Adrenal gland (tissue), 12 donors: ENCODE results near the gene TRAPPC4. TPM values are rescaled to one million over a fixed set of nuclear protein-coding genes. Genes with fewer than 3 reads are reported as not detected.

Experiments
- DNase-seq, 7 donors: peaks; one replicate each; pipeline ENCODE4 v3.0.0-alpha.2; 2019 to 2020
- H3K27ac ChIP-seq, 5 donors: fragments of 200-600 bp; sonication (generic) in 4 of 5; 1 replicate in 3 of 5; 2 replicates in 2 of 5; pipeline versions ENCODE4 v1.5.1 to v1.8.0; 2016 to 2020; ENCODE audit warnings: mild to moderate bottlenecking in 1 of 5
- H3K27me3 ChIP-seq: fragments of 200-600 bp; 2 replicates; pipeline ENCODE4 v1.8.0; 2021
- H3K36me3 ChIP-seq, 2 donors: fragments of 200-600 bp; replicated peaks in 1 of 2; 1 replicate in 1 of 2; 2 replicates in 1 of 2; pipeline versions ENCODE4 v1.5.1 to v1.8.0; 2018 to 2022
- H3K4me1 ChIP-seq, 2 donors: fragments of 200-600 bp; replicated peaks in 1 of 2; 1 replicate in 1 of 2; 2 replicates in 1 of 2; pipeline versions ENCODE4 v1.5.1 to v1.8.0; 2018 to 2021
- H3K4me3 ChIP-seq, 4 donors: fragments of 200-600 bp; sonication (generic) in 3 of 4; one replicate each; pipeline ENCODE4 v1.5.1; 2016 to 2018
- H3K9me3 ChIP-seq, 3 donors: fragments of 200-600 bp; sonication (generic) in 1 of 3; replicated peaks in 1 of 3; 1 replicate in 2 of 3; 2 replicates in 1 of 3; pipeline versions ENCODE4 v1.5.1 to v1.8.0; 2016 to 2021
- CTCF ChIP-seq, 6 experiments: fragments of 450-650 bp in 4 of 6; fragments of 200-600 bp in 2 of 6; sonication (generic) in 1 of 6; IDR thresholded peaks; 1 replicate in 5 of 6; 2 replicates in 1 of 6; pipeline versions ENCODE4 v1.5.1 to v1.8.0; 2016 to 2021; ENCODE audit warnings: antibody characterized with exemption in 6 of 6, mild to moderate bottlenecking in 2 of 6, moderate library complexity in 1 of 6
- POLR2A ChIP-seq, 2 donors: fragments of 450-650 bp; IDR thresholded peaks; one replicate each; pipeline ENCODE4 v1.6.1; 2017; ENCODE audit warnings: antibody characterized with exemption in 2 of 2, mild to moderate bottlenecking in 2 of 2, moderate library complexity in 1 of 2
- WGBS, 4 donors: extraction: QIAGEN DNeasy Blood & Tissue Kit in 2 of 4; methylation state at CpG; one replicate each; pipeline versions ENCODE4 v1.1.5 to v1.1.7; 2013 to 2017; 5-methylcytosine and 5-hydroxymethylcytosine counted together
- intact Hi-C, 2 donors: fragments of 100-400 bp; cut with DNase I; formaldehyde crosslinking; loops; one replicate each; pipeline versions ENCODE4 v1.14.1 to v1.15.0; 2022 to 2023
- polyA plus RNA-seq, 3 donors: library from polyadenylated mRNA; stranded (reverse); fragments of 200-250 nt in 2 of 3; fragments of 350-450 nt in 1 of 3; fragmentation: Illumina TruSeq in 1 of 3; extraction: RNeasy Lipid Tissue Mini Kit (QIAGEN cat#74804) in 1 of 3; gene quantifications; one replicate each; pipeline ENCODE4 v1.2.3, GENCODE V29; 2013 to 2014
- total RNA-seq, 9 donors: library from RNA; depleted of rRNA in 4 of 9; stranded (reverse); fragments of >200 nt in 4 of 9; fragments of 120-200 nt in 1 of 9; fragmentation: NEBNext Ultra II Directional in 1 of 9; extraction: Animal tissue kit (Norgen Biotek cat#: 25700) in 1 of 9; gene quantifications; one replicate each; pipeline versions ENCODE4 v1.1.0 to v1.2.4, GENCODE V29; 2013 to 2023
- donor health status: healthy with polysubstance abuse.
- donor health status: Bipolar disorder and iron deficiency.
- donor health status: DM: yes; HTN: yes; CAD: no.
- donor health status: DM: no; HTN: no; CAD: no.
- donor health status: DM: no; HTN: no; CAD: no.
- donor health status: DM: yes; HTN: yes; CAD: no.

TRAPPC4 gene
- total and polyA plus RNA-seq, 12 donors = 32.5 to 149 (median 83.1) TPM

GRCh38 chr11:118997627-118998387, 20.8 kb upstream of the TRAPPC4 start, which contains the start of gene CENATAC:
Gene CENATAC (plus strand): TSS chr11:118998138. CDS start chr11:118998198, 60 bp downstream.
- Histone ChIP-seq H3K9me3 (no peaks in the 10 kb centered on the region), H3K4me1 (peaks cover 11 to 24% of the 10 kb centered on the region in 2 donors), H3K27ac (peak within 1 kb of the TSS in 4 of 5 donors; percentile 67 to 95 (median 78)), H3K36me3 (peaks cover 0 to 31% of the 10 kb centered on the region in 2 donors), H3K4me3 (peak within 1 kb of the TSS; percentile 35 to 86 (median 66)), H3K27me3 (no peaks in the 10 kb centered on the region)
- peak; percentile 49 to 80 for TF ChIP-seq POLR2A (IDR thresholded peaks at IDR 0.05)
- peak in 2 of 6 experiments; percentile 16 to 17 for TF ChIP-seq CTCF (IDR thresholded peaks at IDR 0.05)
- 0 to 4% (median 0%) methylated on average over 5 to 54 of the region's 54 CpGs for WGBS, 4 donors
- DNase-seq = peak; percentile 93 to 97 (median 95)
- intact Hi-C loops = no loop called here

- Histone ChIP-seq H3K36me3 (peaks cover 0 to 32% of the 10 kb centered on the region in 2 donors), H3K27me3 (no peaks in the 10 kb centered on the region), H3K4me3 (peak overlapping the region; percentile 35 to 86 (median 66)), H3K4me1 (peaks cover 11 to 24% of the 10 kb centered on the region in 2 donors), H3K9me3 (no peaks in the 10 kb centered on the region), H3K27ac (peak overlapping the region in 4 of 5 donors; percentile 67 to 95 (median 78))
- intact Hi-C loops = no loop called here
- no peak for DNase-seq
- 0 to 4% (median 2%) methylated on average over 1 to 19 of the region's 19 CpGs for WGBS, 4 donors
- TF ChIP-seq POLR2A (IDR thresholded peaks at IDR 0.05) (no peak), CTCF (IDR thresholded peaks at IDR 0.05) (no peak)
Observed at GRCh38 chr11:118998388-118998717, 20.2 kb upstream of the TRAPPC4 start.

GRCh38 chr11:118998822-118999221, 19.7 kb upstream of the TRAPPC4 start:
- H3K4me1 ChIP-seq = peaks cover 11 to 24% of the 10 kb centered on the region in 2 donors
- H3K36me3 ChIP-seq = peaks cover 0 to 35% of the 10 kb centered on the region in 2 donors
- TF ChIP-seq POLR2A (IDR thresholded peaks at IDR 0.05) (peak in 1 of 2 donors; percentile 25), CTCF (IDR thresholded peaks at IDR 0.05) (no peak)
- 31 to 42% (median 34%) methylated on average over 6 of the region's 6 CpGs for WGBS, 4 donors
- H3K4me3 ChIP-seq = peak overlapping the region in 2 of 4 donors; percentile 53 to 79
- peak overlapping the region in 4 of 5 donors; percentile 67 to 95 (median 78) for H3K27ac ChIP-seq
- intact Hi-C loops = no loop called here
- peak in 6 of 7 donors; percentile 64 to 75 (median 66) for DNase-seq
- no peaks in the 10 kb centered on the region for H3K27me3 ChIP-seq
- H3K9me3 ChIP-seq = no peaks in the 10 kb centered on the region

DNA sequence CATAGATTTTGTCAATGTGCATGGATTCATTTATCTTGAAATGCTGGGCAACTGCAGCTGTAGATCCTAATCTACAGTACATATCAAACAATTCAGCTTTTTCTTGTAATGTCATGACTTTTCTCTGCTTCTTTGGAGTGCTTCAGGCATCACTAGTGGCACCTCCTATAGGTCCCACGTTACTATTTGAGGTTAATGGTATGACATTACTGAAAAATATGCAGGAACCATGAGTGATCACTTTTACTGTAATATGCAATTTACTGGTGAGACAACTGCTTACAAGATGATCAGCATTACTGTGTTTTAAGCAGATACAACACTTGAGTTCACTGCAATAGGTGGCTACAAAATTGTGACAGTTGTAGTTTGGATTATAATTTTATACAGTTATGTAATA, 17.7 kb upstream of the TRAPPC4 start:
- intact Hi-C loops = no loop called here
- H3K4me3 ChIP-seq = no peak overlapping the region
- peaks cover 0 to 48% of the 10 kb centered on the region in 2 donors for H3K36me3 ChIP-seq
- no peak for TF ChIP-seq CTCF (IDR thresholded peaks at IDR 0.05)
- no peak for TF ChIP-seq POLR2A (IDR thresholded peaks at IDR 0.05)
- H3K27ac ChIP-seq = no peak overlapping the region
- no peaks in the 10 kb centered on the region for H3K27me3 ChIP-seq
- DNase-seq = no peak
- peaks cover 11 to 24% of the 10 kb centered on the region in 2 donors for H3K4me1 ChIP-seq
- H3K9me3 ChIP-seq = no peaks in the 10 kb centered on the region
- WGBS, 4 donors = 61 to 76% (median 68%) methylated on average over 1 of the region's 1 CpG
